ENCODE results near the gene LYZL1.

DNA sequence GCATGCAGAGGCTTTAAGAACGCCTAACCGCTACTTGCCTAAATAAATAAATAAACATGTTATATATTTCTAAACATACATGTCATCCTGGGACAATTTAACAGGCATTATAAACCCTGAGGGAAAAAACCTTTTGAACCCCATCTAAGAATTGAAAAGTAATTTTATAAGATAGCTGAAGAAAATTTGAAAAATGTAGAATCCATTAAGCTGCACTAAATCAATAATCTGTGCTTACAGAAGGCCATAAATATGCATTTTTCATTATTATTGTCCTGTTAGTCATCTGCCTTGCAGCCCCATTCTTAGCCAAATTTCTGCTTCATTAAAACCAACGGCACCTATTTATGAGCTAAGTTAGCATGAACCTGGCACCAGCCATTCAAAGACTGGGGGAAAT, 24.2 kb downstream of the LYZL1 start:
- TF ChIP-seq, protein P1, sequence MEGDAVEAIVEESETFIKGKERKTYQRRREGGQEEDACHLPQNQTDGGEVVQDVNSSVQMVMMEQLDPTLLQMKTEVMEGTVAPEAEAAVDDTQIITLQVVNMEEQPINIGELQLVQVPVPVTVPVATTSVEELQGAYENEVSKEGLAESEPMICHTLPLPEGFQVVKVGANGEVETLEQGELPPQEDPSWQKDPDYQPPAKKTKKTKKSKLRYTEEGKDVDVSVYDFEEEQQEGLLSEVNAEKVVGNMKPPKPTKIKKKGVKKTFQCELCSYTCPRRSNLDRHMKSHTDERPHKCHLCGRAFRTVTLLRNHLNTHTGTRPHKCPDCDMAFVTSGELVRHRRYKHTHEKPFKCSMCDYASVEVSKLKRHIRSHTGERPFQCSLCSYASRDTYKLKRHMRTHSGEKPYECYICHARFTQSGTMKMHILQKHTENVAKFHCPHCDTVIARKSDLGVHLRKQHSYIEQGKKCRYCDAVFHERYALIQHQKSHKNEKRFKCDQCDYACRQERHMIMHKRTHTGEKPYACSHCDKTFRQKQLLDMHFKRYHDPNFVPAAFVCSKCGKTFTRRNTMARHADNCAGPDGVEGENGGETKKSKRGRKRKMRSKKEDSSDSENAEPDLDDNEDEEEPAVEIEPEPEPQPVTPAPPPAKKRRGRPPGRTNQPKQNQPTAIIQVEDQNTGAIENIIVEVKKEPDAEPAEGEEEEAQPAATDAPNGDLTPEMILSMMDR (IDR thresholded peaks at IDR 0.05), result no peak
- TF ChIP-seq POLR2A (IDR thresholded peaks at IDR 0.05) (no peak), EP300 (IDR thresholded peaks at IDR 0.05) (no peak)
